Measurements from ENCODE around the gene TPM2. TPM values are rescaled to one million over a fixed set of nuclear protein-coding genes. Genes with fewer than 3 reads are reported as not detected.
A peak's percentile ranks its signal among the peaks of the same experiment; 100 is the strongest.

Gene TPM2
- total and polyA plus RNA-seq, 9 of the 15 experiments (the other 6 are each of a cell fraction or from before 2014, with no cell fraction given) = 0.28 to 16.1 (median 4.5) TPM

GRCh38 chr9:35727676-35728040, 37.9 kb upstream of the TPM2 start (continued):
- TF ChIP-seq USF2 (CRISPR knock-in tag; IDR thresholded peaks at IDR 0.05) (no peak), MAFG (tag; conservative IDR thresholded peaks at IDR 0.05) (peak; percentile 47; the same call in 1 of the 2 replicates), ETS1 (conservative IDR thresholded peaks at IDR 0.05; ENCODE audit: control insufficient read depth, low read depth, low read length) (no peak), PURB (CRISPR knock-in tag; IDR thresholded peaks at IDR 0.05; ENCODE audit: low read depth) (no peak), TRIM25 (IDR thresholded peaks at IDR 0.05; ENCODE audit: borderline replicate concordance) (no peak), E2F5 (CRISPR knock-in tag; IDR thresholded peaks at IDR 0.05) (no peak), RBM15 (IDR thresholded peaks at IDR 0.05; ENCODE audit: insufficient read depth, low read length) (no peak), ZNF57 (CRISPR knock-in tag; IDR thresholded peaks at IDR 0.05) (no peak), GTF2E2 (tag; IDR thresholded peaks at IDR 0.05) (no peak), CBX2 (IDR thresholded peaks at IDR 0.05; ENCODE audit: insufficient read depth, low read length, poor library complexity, severe bottlenecking) (no peak), ZBTB7A (IDR thresholded peaks at IDR 0.05; ENCODE audit: borderline replicate concordance, control insufficient read depth, low read depth, low read length) (peak; percentile 77; the same call in 1 of the 2 replicates), SMARCE1 (IDR thresholded peaks at IDR 0.05) (peak; percentile 44; the same call in 1 of the 2 replicates), TAF15 (IDR thresholded peaks at IDR 0.05; ENCODE audit: low read depth, low read length) (no peak)
